NCI-H345 (cell line): Measurements from ENCODE around the gene YIPF6.
"Not testable (repeated sequence)": the region's sequence is repeated elsewhere in the genome, so short reads cannot be mapped to it uniquely, and the experiment has no call there.

ENCODE experiments used
- DNase-seq: peaks from one replicate; lab custom pipeline; 2025; lab: John Stamatoyannopoulos, UW

Gene YIPF6

DNA sequence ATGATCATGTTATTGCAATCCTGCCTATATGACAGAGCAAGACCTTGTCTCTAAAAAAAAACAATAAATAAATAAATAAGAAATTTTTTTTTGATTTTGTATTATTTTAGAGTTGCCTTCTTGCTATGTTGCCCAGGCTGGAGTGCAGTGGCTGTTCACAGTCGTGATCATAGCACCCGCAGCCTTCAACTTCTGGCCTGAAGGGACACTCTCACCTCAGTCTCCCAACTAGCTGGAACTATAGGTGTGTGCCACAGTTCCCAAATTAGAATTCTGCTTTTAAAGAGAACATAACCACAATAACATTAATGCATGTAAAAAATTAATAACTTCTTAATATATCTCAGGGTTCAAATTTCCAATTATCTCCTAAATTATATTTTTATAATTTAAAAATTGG lies 7.8 kb downstream of the YIPF6 start:
- no peak for DNase-seq

DNA sequence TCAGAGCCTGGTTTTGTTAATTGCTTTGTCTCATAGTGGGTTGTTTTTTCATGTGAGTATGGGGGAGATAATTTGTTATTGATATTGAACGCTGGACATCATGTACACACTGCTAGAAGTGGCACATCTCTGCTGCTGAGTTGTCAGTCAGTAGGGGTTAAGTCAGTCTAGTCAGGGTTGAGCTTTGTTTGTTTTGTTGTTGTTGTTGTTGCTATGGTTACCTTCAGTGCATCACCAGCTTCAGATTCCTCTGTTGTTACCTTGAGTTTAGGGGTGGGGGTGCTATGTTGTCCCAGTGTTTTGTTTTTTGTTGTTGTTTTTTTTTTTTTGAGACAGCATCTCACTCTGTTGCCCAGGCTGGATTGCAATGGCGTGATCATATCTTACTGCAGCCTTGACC lies 9.9 kb downstream of the YIPF6 start:
- DNase-seq, result no peak

DNA sequence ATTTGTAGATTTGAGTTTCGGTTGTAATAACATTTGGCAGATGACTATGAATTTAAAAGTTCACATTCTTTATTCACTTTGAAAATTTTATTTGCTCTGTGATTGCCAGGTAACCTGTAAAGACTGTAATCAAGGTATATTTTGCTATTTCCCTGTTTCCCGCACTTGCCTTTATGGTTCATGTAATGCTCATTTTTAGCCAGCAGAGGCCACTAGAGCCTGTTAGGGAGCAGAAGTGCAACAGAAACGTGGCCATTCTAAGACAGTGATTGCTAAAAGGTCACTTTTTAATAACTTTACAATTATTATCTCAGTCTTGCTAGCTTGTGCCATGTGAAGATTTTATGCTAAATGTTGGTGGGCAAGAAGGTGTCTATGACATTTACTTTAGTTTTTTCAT lies 12.4 kb downstream of the YIPF6 start:
- DNase-seq, result peak; percentile 48

DNA sequence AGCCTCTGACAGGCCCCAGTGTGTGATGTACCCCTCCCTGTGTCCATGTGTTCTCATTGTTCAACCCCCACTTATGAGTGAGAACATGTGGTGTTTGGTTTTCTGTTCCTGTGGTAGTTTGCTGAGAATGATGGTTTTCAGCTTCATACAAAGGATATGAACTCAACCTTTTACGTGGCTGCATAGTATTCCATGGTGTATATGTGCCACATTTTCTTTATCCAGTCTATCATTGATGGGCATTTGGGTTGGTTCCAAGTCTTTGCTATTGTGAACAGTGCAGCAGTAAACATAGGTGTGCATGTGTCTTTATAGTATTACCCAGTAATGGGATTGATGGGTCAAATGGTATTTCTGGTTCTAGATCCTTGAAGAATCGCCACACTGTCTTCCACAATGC lies 25.8 kb downstream of the YIPF6 start:
- not testable (repeated sequence) for DNase-seq

DNA sequence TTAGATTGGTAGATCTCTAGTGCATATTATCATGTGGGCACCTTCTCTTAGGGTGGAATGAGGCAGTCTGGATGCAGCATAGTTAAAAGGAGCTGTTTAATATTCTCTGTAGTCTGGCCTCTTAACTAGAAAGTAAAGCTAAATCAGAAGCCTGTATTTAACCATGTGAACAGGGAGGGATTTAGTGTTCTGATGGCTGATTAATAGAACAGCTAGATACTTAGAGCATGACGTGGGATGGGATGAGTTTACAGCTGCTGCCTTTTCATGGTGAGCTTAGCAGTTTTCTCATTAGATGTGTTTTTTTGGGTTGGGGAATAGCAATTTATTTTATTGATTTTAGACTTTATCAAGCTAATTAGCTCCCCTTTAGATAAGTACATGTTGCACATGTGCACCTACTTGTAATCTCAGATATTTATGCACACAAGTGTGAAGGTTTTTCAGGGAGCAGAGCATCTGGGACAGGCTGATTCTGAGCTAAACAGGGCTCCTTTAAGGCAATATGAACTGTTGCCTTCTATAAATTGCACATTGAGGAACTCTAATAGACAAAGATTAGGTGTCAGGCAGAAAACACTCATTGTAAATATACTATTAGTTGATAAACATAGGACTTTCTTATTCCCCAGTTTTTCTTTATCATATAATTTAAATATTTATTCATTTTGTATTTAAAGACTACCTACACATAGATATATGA lies 34.1 kb downstream of the YIPF6 start:
- no peak for DNase-seq

DNA sequence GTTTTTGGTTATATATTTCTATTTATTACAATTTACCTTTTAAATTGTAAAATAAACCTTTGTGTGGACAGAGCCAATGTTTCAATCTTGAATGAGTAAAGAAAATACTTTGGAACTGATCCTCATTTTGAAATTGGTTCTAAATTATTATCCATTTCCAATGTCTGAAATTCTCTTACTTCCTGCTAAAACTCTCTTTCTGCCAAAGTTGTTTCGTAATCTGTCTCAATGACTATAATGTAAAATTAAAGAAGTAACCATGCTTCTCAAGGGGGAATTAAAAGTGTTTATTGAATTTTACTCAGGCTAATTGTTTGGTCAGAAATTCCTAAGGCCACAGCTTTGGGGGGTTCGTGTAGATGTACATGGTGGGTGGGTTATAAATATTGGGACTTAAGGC lies 34.8 kb downstream of the YIPF6 start:
- DNase-seq, result no peak

DNA sequence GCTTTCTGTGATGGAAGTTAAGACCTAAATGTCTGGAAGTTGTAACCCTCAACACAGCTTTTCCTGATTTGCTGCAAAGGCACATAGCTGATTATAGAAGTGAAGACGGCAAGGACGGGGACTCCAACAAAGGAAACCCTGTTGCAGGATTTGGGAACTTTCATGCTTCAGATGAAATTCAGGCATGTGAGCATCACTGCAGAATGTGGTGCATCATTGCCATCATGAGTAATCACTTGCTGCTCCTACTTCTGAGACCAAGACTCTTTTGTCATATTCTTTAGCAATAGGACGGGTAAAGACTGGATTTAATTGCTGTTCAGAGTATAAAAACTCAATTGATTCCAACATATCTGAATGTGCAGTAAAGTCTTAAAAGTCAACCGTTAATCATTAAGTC lies 35.8 kb downstream of the YIPF6 start:
- DNase-seq, result no peak

DNA sequence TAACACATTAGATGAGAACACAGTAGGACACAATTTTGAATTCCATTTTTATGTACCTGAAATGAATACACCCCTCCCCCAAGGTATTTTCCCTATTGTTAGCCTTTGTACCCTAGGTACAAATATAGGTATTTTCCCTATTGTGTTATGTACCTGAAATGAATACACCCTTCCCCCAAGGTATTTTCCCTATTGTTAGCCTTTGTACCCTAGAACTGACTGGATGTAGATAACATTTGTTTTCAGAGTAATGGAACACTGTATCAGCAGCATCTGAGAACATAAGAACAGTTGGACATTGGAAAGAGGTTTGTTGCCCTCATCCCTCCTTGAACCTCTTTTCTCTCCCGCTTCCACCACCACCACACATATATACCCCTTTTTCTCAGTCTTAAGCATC lies 37.6 kb downstream of the YIPF6 start:
- no peak for DNase-seq

DNA sequence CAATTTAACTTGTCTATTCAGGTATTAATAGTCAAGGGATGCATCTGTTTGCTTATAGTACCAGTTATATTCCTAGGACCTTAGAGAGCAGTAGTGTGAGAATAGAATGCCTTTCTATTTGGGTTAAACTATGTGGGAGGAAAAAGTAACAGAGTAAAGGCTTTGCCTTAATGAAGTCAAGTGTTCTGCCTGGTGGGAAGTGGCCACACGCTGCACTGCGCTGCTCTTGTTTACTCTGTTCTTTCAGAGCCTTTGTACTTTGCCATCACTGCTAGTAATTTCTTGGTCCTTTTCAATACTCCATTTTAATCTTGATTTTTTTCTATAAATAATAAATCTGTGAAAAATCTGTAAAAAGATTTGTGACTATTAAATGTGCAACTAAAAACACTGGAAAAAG lies 38.0 kb downstream of the YIPF6 start:
- no peak for DNase-seq

DNA sequence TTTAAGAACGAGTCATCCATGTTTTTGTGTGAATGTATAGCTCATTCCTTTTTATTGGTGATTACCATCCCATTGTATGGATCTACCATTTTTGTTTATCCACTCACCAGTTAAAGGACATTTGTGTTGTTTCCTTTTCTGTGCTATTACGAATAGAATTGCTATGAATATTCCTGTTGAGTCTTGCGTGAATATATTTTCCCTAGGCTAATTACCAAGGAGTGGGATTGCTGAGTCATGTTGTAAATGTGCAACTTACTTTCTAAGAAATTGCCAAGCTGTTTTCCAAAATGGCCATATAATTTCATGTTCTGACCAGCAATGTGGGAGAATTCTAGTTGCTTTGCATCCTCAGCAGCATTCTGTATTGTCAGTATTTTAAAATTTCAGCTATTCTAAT lies 51.3 kb downstream of the YIPF6 start:
- DNase-seq, result no peak

DNA sequence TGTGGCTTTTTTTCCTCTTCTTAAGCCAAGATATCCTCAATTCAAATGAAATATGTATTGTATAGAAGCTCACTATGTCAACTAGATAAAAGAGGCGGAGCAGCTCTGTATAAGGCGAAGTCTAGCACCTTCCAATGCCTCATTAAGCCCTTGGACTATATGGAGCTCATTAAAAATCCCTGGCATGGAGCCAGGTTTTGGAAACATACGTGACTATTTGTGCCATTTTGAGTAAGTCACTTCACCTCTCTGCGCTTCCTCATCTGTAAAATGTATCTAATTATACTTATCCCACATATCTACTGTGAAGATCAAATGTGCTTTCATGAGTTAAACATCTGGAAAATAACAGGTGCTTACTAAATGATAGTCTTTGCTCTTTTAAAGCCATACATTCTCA lies 57.2 kb downstream of the YIPF6 start:
- no peak for DNase-seq

DNA sequence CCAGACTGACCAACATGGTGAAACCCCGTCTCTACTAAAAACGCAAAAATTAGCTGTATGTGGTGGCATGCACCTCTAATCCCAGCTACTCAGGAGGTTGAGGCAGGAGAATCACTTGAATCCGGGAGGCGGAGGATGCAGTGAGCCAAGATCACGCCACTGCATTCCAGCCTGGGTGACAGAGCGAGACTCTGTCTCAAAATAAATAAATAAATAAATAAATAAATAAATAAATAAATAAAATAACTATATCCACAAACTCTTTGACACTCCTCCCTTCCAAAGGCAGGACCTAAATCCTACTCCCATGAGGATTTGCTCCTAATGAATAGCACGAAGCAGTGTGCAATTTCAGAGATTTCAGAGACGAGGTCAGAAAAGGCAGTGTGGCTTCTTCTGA lies 58.3 kb downstream of the YIPF6 start:
- DNase-seq, result not testable (repeated sequence)

DNA sequence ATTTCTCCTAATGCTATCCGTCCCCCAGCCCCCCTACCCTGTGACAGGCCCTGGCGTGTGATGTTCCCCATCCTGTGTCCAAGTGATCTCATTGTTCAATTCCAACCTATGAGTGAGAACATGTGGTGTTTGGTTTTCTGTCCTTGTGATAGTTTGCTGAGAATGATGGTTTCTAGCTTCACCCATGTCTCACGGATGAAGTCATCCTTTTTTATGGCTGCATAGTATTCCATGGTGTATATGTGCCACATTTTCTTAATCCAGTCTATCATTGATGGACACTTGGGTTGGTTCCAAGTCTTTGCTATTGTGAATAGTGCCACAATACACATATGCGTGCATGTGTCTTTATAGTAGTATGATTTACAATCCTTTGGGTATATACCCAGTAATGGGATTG lies 61.1 kb downstream of the YIPF6 start:
- not testable (repeated sequence) for DNase-seq

DNA sequence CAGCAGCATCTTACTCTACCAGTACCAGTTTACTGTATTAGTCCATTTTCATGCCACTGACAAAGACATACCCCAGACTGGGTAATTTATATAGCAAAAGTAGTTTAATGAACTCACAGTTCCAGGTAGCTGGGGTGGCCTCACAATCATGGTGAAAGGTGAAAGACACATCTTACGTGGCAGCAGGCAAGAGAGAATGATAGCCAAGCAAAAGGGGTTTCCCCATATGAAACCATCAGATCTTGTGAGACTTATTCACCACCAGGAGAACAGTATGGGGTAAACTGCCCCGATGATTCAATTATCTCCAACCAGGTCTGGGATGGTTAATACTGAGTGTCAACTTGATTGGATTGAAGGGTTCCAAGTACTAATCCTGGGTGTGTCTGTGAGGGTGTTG lies 69.3 kb downstream of the YIPF6 start:
- DNase-seq, result no peak

DNA sequence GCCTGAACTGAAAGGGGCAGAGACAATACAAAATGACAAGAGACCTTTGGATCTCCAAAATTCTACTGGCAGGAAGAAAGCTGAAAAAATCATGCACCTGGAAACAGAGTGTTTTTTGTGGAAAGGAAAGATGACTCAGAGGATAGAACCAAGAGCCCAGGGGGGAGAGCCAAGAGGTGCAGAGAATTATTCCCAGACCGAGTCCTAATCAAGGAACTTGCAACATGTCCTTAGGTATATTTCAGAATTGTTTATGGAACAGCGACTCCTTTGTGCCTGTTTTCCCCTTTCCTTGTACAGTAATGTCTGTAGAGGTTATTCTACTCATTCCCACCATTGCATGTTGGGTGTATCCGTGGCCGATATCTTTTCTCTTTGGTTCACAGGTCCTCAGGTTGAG lies 71.7 kb downstream of the YIPF6 start:
- no peak for DNase-seq

DNA sequence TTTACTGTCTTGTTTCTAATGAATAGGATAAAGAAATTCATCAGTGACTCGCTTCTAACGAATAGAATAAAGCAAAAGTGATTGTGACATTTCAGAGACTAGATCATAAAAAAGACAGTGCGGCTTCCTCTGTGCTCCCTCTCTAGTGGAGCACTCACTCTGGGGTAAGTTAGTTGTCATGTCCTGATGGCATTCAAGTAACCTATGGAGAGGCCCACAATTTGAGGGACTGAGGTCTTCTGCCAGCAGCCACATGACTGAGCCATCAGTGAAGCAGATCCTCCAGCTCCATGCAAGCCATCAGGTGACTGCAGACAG lies 72.4 kb downstream of the YIPF6 start:
- no peak for DNase-seq

DNA sequence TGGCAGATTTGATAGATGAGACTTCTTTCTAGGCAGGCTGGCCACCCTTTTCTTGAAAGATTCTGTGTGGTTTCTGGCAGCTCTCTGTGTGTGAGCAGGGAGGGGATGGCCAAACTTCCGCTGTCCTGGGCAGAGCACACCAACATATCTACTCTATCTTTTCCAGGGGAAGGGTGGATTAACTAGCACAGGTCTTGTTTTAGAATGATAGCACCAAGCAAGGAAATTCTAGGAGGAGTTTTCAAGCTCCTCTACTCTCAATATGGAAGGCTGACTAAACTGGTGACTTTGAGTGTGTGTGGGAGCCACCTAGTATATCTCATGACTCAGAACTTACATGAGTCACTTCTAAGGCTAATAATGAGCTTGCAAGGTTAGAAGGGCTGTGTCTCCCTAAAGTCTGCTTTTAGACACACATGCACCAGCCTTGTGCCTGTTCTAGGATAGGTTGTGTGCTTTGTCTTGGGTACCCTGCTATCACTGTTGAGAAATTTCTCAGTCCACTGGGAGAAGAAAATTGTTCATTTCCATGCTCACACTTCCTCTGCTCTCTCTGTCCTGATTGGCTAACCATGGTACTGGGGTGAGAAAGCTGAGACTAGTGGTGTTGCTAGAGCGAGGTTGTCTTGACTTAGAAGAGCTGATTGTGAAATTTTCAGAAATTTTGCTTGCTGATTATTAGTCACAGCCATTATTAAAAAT lies 72.9 kb downstream of the YIPF6 start:
- DNase-seq, result no peak

DNA sequence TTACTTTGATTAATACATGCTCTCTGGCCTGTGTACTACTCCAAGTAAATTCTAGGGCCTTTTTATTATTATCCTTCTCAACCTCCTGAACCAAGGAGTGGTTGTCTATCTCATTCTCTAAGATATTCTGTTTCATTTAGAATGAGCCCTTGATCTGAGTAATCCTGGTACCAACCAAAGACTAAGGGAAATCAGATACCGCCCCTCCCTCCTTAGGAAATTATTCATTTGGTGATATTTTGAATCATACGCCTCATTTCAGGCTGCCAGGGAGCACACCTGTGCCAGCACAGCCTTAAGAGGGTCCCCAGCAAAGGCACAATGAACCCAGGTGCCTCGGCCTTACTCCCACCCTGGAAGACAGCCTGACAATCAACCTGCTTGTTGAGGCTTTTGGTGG lies 75.4 kb downstream of the YIPF6 start:
- DNase-seq, result no peak

DNA sequence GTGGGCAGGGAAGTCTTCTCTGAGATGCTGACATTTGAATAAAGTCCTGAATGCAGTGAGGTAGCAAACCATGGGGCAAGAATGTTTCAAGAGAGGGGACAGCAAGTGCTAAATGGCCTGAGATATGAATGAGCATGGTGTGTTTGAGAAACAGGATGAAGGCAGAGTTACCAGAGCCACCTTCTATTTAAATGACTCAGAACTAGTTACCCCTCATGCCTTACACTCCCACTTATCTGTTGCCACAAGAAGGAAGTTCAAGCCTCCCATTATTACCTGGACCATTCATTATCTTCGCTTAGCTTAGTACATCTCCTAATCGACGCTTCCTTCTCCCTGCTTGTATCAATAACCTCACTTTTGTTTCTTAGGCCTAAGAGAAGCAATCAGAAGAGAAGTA lies 81.0 kb downstream of the YIPF6 start:
- no peak for DNase-seq

DNA sequence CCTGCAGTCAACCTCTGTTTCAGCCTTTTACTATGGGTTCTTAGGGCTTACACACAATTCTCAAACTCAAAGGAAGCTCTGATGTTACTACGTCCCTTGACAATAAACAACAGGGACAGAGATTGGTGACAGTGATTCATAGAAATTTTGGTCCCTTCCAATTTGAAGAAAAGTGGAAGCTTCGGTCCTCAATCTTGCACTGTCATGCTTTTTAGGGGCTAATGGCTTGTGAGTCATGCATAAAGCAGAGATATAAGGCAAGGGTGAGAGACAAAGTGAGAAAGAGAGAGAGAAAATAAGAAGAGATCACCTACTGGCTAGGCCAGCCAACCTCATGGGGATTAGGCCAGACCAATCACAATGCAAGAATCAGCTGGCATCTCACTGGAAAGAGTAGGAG lies 85.4 kb downstream of the YIPF6 start:
- DNase-seq, result no peak
